Effector memory CD4-positive, alpha-beta T cell (primary cell): Measurements from ENCODE around the gene LRMDA.

Experiments
- DNase-seq, 3 donors: peaks; one replicate each; pipeline ENCODE4 v3.0.0-alpha.2; 2020
- H3K27ac ChIP-seq: 2 replicates; pipeline ENCODE4 v1.7.0; 2013; ENCODE audit warnings: mild to moderate bottlenecking, low read length, moderate library complexity; ENCODE audit not compliant: insufficient read depth, poor library complexity, severe bottlenecking
- H3K27me3 ChIP-seq: replicated peaks from 2 replicates; pipeline ENCODE4 v1.7.0; 2013; ENCODE audit warnings: mild to moderate bottlenecking, low read length; ENCODE audit not compliant: insufficient read depth, control insufficient read depth, poor library complexity, severe bottlenecking
- H3K36me3 ChIP-seq: 2 replicates; pipeline ENCODE4 v1.7.0; 2013; ENCODE audit warnings: mild to moderate bottlenecking, low read length, moderate library complexity; ENCODE audit not compliant: control insufficient read depth, insufficient read depth
- H3K4me1 ChIP-seq: 2 replicates; pipeline ENCODE4 v1.7.0; 2013; ENCODE audit warnings: low read length, mild to moderate bottlenecking; ENCODE audit not compliant: control insufficient read depth, insufficient read depth, poor library complexity, severe bottlenecking
- H3K4me3 ChIP-seq: 2 replicates; pipeline ENCODE4 v1.7.0; 2013; ENCODE audit warnings: low read length, low read depth, mild to moderate bottlenecking; ENCODE audit not compliant: insufficient read depth, poor library complexity, severe bottlenecking
- H3K9me3 ChIP-seq: 2 replicates; pipeline ENCODE4 v1.7.0; 2013; ENCODE audit warnings: mild to moderate bottlenecking, low read length, moderate library complexity; ENCODE audit not compliant: control insufficient read depth

LRMDA gene

DNA sequence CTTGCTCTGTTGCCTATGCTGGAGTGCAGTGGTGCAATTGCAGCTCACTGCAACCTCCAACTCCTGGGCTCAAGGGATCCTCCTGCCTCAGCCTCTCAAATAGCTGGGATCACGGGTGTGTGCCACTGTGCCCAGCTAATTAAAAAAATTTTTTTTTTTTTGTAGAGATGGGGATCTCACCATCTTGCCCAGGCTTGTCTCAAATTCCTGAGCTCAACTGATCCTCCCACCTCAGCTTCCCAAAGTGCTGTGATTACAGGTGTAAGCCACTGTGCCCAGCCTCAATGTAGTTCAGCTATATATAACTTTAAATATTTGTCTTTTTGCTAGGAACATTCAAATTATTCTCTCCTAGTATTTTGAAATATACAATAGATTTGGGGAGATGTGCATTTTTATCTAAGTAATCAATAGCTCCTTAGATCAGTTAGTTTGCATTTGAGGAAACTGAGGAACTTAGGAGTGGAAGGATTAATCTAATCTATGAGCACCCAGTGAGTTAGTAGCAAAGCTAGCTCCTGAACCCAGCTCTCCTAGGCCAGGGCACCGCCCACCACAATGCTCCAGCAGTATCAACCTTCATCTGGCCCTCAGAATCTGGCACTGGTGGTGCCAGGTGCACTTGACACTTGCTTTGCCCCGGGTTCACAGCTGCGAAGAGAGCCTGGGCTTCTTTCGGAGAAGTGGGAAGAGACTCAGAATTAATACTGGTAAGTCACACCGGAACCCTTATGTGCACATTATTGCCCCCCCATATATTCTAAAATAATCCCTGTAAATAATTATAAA is 5.9 kb upstream of the LRMDA start:
- Histone ChIP-seq H3K36me3 (no peaks in the 10 kb centered on the region), H3K9me3 (no peaks in the 10 kb centered on the region), H3K4me3 (no peak overlapping the region), H3K27me3 (peaks cover 4% of the 10 kb centered on the region), H3K4me1 (no peaks in the 10 kb centered on the region), H3K27ac (no peak overlapping the region)
- DNase-seq, result no peak

DNA sequence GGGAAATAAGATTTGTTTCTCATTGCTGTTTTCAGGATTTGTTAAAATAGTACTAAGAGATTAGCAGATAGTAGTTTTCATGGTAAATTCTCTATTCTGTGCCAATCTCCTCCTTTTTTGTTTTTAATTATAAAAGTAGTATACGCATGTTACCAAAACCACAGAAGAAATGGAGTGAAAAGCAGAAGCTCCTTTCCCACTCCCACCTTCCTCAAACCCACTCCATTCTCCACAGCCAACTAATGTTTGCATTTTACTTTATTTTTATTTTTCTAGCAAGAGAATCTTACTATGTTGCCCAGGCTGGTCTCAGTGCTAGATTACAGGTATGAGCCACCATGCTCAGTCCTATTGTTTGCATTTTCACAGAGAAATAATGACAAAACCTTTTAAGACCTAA is 4.5 kb upstream of the LRMDA start:
- no peaks in the 10 kb centered on the region for H3K9me3 ChIP-seq
- DNase-seq, result no peak
- peaks cover 4% of the 10 kb centered on the region for H3K27me3 ChIP-seq
- no peaks in the 10 kb centered on the region for H3K36me3 ChIP-seq
- H3K4me3 ChIP-seq, result no peak overlapping the region
- H3K27ac ChIP-seq, result no peak overlapping the region
- H3K4me1 ChIP-seq, result no peaks in the 10 kb centered on the region

DNA sequence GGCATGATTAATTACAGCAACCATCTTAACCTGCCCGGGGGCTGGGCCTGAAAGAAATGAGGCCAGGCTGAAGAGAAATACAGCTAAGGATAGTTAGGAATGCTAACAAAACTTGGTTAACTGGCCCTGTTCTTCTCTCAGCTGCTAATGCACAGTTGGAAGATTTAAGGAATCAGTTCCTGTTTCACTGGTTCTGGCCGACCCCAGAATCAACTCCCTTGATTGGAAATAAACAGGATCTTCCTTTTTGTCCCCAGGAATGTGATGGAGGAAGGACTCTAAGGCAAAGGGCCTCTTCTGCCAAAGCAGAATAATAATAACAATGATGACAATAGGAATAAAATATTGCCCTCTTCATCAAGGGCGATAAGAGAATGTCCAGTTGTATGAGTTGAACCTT is 3.5 kb upstream of the LRMDA start:
- Histone ChIP-seq H3K27me3 (peaks cover 4% of the 10 kb centered on the region), H3K27ac (no peak overlapping the region), H3K4me1 (no peaks in the 10 kb centered on the region), H3K9me3 (no peaks in the 10 kb centered on the region), H3K4me3 (no peak overlapping the region), H3K36me3 (no peaks in the 10 kb centered on the region)
- no peak for DNase-seq

DNA sequence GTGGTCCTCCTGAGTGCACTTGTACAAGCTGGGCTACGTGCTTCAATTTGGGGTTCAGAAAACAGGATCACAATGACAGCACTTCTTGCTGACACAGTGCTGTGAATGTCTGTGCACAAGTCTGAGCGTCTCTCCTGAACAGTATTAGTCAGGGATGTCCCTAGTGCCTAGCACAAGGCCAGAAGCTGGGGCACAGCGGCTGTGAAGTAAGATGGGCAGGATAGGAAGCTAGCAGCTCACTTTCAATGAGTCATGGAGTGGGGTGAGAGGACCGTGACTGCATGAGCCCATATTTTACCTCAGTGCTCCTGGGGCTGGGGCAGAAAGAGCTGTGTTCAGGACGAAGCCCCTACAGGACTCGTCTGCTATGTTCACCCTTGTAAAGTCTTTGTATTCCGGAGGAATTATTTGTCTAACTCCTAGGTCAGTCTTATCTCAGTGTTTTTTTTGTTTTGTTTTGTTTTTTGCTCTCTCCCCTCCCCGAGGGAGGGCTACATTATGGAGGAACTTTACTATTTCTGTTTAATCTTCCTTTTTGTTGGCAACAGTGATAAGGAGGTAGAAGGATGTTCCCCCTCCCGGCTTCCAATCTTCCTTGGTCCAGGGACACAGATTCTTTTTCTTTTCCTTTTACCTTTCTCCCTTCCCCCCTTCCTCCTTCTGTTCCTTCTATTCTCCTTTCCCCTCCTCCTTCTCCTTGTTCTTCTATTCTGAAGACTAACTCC is 2.8 kb upstream of the LRMDA start:
- no peak overlapping the region for H3K4me3 ChIP-seq
- H3K9me3 ChIP-seq, result no peaks in the 10 kb centered on the region
- H3K27me3 ChIP-seq, result peaks cover 10% of the 10 kb centered on the region
- no peaks in the 10 kb centered on the region for H3K4me1 ChIP-seq
- H3K27ac ChIP-seq, result no peak overlapping the region
- no peak for DNase-seq
- no peaks in the 10 kb centered on the region for H3K36me3 ChIP-seq

DNA sequence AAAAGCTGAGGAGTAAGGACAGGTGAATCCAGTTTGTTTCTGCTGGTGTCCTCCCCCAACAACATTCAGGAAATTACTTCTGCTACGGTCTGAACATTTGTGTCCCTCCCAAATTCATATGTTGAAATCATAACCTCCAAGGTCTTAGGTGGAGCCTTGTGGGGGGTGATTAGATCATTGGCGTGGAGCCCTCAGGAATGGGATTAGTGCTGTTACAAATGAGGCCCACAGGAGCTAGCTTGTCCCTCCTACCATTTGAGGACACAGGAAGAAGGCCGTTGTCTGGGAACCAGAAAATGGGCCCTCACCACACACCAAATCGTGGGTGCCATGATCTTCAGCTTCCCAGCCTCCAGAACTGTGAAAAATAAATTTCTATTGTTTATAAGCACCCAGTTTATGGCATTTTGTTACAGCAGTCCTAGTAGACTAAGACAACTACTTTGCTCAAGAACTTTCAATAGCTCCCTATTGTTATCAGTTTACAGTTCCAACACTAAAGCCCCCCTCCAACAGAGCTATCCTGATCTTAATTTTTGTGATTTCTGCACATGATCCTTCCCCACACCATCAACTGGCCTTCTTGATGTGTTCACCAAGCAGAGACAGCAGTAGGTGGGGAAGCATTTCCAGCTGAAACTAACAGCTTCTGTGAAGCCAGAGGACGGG is 2.1 kb upstream of the LRMDA start:
- DNase-seq, result no peak
- H3K4me3 ChIP-seq, result no peak overlapping the region
- H3K4me1 ChIP-seq, result no peaks in the 10 kb centered on the region
- H3K27me3 ChIP-seq, result peaks cover 10% of the 10 kb centered on the region
- no peaks in the 10 kb centered on the region for H3K36me3 ChIP-seq
- no peak overlapping the region for H3K27ac ChIP-seq
- no peaks in the 10 kb centered on the region for H3K9me3 ChIP-seq

DNA sequence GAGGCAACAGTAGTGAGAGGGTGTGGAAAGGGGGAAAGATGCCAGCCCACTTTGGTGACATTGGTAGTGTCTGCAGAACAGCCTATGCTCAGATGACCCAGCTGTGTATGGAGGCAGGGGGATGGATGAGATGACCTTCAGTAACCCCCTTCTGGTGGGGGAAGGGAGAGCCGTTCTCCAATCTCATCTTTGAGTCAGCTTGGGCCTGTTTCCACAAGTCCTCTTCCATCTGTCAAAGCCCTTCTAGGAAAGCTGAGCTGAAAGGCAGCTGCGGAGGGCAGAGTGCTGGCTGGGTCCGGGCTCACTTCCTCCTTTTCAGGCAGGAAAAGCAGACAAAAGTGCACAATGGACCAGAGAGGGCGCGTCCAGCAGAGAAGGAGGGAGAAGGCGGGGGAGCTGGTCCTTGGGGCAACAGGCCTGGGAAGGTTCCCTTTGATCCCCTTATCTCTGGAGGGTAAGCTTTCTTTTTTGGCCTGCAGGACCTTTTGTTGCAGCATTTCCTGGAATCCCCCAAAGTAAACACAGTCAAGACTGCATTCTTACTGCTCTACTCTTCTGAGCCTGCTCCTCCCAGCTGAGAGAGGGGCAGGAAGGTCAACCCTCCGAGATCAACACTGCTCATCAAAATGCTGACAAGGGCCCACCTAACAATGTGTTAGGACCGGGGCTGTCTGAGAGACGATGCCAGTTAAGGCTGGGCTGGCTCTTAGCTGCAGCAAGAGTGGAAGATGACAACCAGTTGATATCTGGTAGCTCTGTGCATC is 1.2 kb upstream of the LRMDA start:
- no peak for DNase-seq
- H3K4me1 ChIP-seq, result no peaks in the 10 kb centered on the region
- no peak overlapping the region for H3K27ac ChIP-seq
- H3K4me3 ChIP-seq, result no peak overlapping the region
- no peaks in the 10 kb centered on the region for H3K36me3 ChIP-seq
- no peaks in the 10 kb centered on the region for H3K9me3 ChIP-seq
- peaks cover 10% of the 10 kb centered on the region for H3K27me3 ChIP-seq

DNA sequence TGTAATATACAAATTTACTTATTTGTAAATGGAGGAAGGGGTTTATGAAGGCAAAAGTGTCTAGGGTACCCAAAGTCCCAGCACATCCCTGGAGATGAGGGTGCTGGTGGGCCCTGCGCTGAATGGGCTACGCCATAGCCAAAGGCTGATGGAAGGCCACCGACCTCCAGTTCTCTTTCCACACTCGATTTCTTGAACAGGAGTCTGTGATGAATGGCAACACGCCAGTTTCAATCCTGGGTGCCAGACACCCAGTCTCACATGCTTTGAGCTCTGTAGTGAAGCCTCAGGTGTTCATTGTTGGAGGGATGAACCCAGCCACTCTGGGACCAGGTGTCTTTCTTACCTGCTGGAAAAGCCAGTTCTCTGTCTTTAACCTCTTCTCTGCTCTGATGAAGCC is 752 bp downstream of the LRMDA start:
- no peak for DNase-seq
- H3K27ac ChIP-seq, result no peak overlapping the region
- no peaks in the 10 kb centered on the region for H3K9me3 ChIP-seq
- H3K36me3 ChIP-seq, result no peaks in the 10 kb centered on the region
- peaks cover 10% of the 10 kb centered on the region for H3K27me3 ChIP-seq
- H3K4me1 ChIP-seq, result no peaks in the 10 kb centered on the region
- no peak overlapping the region for H3K4me3 ChIP-seq

DNA sequence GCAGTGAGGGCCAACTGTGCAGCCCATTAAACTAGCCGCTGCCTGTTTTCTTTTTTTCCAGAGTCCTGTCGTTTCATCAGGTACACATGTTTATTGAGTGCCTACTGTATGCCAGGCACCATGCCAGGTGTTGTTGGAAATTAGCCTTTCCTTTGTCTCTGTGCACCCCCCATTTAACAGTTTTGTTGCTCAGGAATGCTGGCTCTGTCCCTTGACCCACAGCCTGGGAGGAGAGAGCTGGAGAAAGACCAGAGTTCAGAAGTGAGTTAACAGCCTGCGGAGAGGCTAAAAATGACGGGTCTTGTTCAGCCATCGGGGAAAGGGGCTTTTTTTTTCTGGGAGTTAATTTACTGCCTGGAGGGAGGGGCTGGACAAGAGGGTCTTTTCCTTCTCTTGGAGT is 1.3 kb downstream of the LRMDA start:
- Histone ChIP-seq H3K27me3 (peaks cover 10% of the 10 kb centered on the region), H3K4me1 (no peaks in the 10 kb centered on the region), H3K36me3 (no peaks in the 10 kb centered on the region), H3K9me3 (no peaks in the 10 kb centered on the region), H3K4me3 (no peak overlapping the region), H3K27ac (no peak overlapping the region)
- no peak for DNase-seq

DNA sequence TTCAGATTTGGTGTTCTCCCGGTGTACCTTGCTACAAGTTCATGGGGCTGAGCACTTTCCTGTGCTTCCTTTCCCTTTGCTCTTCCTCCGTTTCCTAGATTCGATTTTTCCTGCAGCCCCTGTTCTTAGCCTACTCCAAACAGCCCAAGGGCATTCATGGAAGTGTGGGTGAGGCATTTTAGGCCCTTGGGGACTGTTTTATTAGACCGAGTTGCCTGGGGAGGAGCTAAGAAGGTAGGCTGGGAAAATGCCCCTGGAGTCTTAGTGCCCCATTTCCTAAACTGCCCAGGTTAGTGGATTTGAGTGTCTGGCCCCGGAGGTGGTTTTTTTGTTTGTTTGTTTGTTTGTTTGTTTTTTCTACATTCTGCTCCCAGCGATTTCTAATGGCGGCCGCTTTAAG is 1.8 kb downstream of the LRMDA start:
- no peak overlapping the region for H3K4me3 ChIP-seq
- no peak for DNase-seq
- H3K4me1 ChIP-seq, result no peaks in the 10 kb centered on the region
- no peaks in the 10 kb centered on the region for H3K36me3 ChIP-seq
- H3K27me3 ChIP-seq, result peaks cover 10% of the 10 kb centered on the region
- no peaks in the 10 kb centered on the region for H3K9me3 ChIP-seq
- H3K27ac ChIP-seq, result no peak overlapping the region
